Measurements from ENCODE around the gene TMEM202. TPM values are rescaled to one million over a fixed set of nuclear protein-coding genes. Genes with fewer than 3 reads are reported as not detected.

Gene TMEM202
- total and polyA plus RNA-seq, 2 donors (not counting 3 experiments of a cell fraction or from before 2014, with no cell fraction given) = not detected

GRCh38 chr15:72375846-72376581 is 22.1 kb upstream of the TMEM202 start, which contains the start of gene HEXA:
Gene HEXA (minus strand): TSS chr15:72376014. CDS start chr15:72375972, 42 bp downstream.
- TF ChIP-seq MAX (IDR thresholded peaks at IDR 0.05; ENCODE audit: insufficient read depth, insufficient read length) (peak; percentile 97), EZH2 (IDR thresholded peaks at IDR 0.05; ENCODE audit: borderline replicate concordance, low read depth, low read length, severe bottlenecking) (no peak), MYC (IDR thresholded peaks at IDR 0.05; ENCODE audit: low read depth, low read length) (no peak), CTCF (IDR thresholded peaks at IDR 0.05; ENCODE audit: extremely low read depth in 1 of 2, insufficient read depth in 1 of 2, low read depth in 1 of 2, low read length in 2 of 2) (no peak), POLR2A (IDR thresholded peaks at IDR 0.05; ENCODE audit: low read depth, low read length) (peak; percentile 77), POLR2AphosphoS5 (IDR thresholded peaks at IDR 0.05; ENCODE audit: insufficient read depth, low read depth, low read length) (peak; percentile 83)
- H4K20me1 ChIP-seq (replicated peaks; ENCODE audit: control insufficient read depth, extremely low read depth, insufficient read depth, low read length) = no peaks in the 10 kb centered on the region
- H3K79me2 ChIP-seq (ENCODE audit: control insufficient read depth, insufficient read depth, low read length) = peaks cover 8% of the 10 kb centered on the region
- H2AFZ ChIP-seq (ENCODE audit: low read depth, low read length) = peak within 1 kb of the TSS; percentile 96
- intact Hi-C loops (cut with micrococcal nuclease) (loop anchor here (1.0 to 10.0 kb wide), 2 partner anchors 98 to 159 kb away; partner anchors contain the start of gene ARIH1), dilution Hi-C loops (cut with MboI; ENCODE audit: extremely low pct_ligation_motif_present, low sequenced_read_pairs) (no loop called here)
- CTCF ChIA-PET = interaction anchor here (0.9 to 2.0 kb wide), 3 partner anchors 24 to 157 kb away, joined by 5 to 7 read pairs (median 5); no protein-coding TSS in a partner anchor
- no peaks in the 10 kb centered on the region for H3K27me3 ChIP-seq (ENCODE audit: control insufficient read depth in 2 of 2, insufficient read depth in 2 of 2, low read length in 2 of 2)
- DNase-seq (ENCODE audit: low read depth, low spot score) (peak; percentile 93), FAIRE-seq (peak; percentile 86)
- BruUV-seq (replicated peaks) = TSS peak; percentile 91
- no peaks in the 10 kb centered on the region for H3K36me3 ChIP-seq (ENCODE audit: control insufficient read depth in 2 of 2, extremely low read depth in 1 of 2, insufficient read depth in 2 of 2, low read length in 2 of 2)
- H3K4me2 ChIP-seq (ENCODE audit: insufficient read depth, low read length) = peak within 1 kb of the TSS; percentile 69
- POLR2A ChIA-PET = interaction anchor here (0.6 to 1.4 kb wide), 2 partner anchors 97 to 237 kb away, joined by 4 to 13 read pairs; no protein-coding TSS in a partner anchor
- no peaks in the 10 kb centered on the region for H3K9me3 ChIP-seq (replicated peaks; ENCODE audit: control insufficient read depth, insufficient read depth, low read length)
- no peaks in the 10 kb centered on the region for H3K9me1 ChIP-seq (replicated peaks; ENCODE audit: control insufficient read depth, extremely low read depth, insufficient read depth, low read length)
- H3K4me1 ChIP-seq (ENCODE audit: control insufficient read depth, extremely low read depth, insufficient read depth, low read length) = peaks cover 28% of the 10 kb centered on the region
- peak within 1 kb of the TSS; percentile 84 for H3K9ac ChIP-seq (replicated peaks; ENCODE audit: extremely low read depth, insufficient read depth, low read length)
- peak within 1 kb of the TSS; percentile 65 to 99 (median 84) for H3K4me3 ChIP-seq (replicated peaks in 1 of 3; ENCODE audit: insufficient read depth in 1 of 3, low read depth in 1 of 3, low read length in 3 of 3)
- peak within 1 kb of the TSS; percentile 48 for H3K27ac ChIP-seq (ENCODE audit: insufficient read depth, low read depth, low read length)
